ENCODE results near the gene HOXA13. TPM values are rescaled to one million over a fixed set of nuclear protein-coding genes. Genes with fewer than 3 reads are reported as not detected.
A peak's percentile ranks its signal among the peaks of the same experiment; 100 is the strongest.

HOXA13 gene
- polyA plus RNA-seq, 1 of the 3 experiments (the other 2 are of a cell fraction) = not detected

DNA sequence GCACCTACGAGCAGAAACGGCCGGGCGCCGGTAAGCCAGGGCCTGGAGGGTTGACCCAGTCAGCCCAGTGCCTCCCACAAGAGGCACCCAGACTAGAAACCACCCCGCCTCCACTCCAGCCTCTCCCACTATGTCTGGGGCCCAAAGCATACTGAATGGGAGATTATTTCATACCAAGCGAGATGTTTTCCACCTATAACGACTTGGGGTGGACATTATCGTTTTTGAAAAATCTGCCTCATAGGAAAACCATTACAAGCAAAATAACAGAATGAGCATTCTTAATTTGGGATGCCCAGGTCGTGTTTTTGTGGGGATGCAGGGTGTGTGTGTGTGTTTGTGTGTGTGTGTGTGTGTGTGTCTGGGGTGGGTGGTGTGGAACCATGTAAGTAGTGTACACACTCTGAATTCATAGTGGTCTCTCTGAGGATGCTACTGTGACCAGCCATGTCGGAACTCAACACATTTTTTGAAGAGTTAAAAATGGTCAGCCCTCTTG lies 53.9 kb downstream of the HOXA13 start:
- Histone ChIP-seq H3K27ac (ENCODE audit: low read depth in 2 of 2, low read length in 1 of 2) (no peak overlapping the region), H3K4me3 (ENCODE audit: low read depth in 2 of 2, low read length in 1 of 2) (no peak overlapping the region), H3K79me2 (ENCODE audit: insufficient read depth) (no peaks in the 10 kb centered on the region), H3K4me1 (ENCODE audit: control insufficient read depth in 1 of 2, insufficient read depth in 2 of 2, low read depth in 1 of 2, low read length in 1 of 2) (peaks cover 12 to 16% of the 10 kb centered on the region in 2 experiments; a peak in 1 of 4 replicates), H3K4me2 (no peak overlapping the region), H2AFZ (ENCODE audit: low read depth) (no peak overlapping the region), H3K36me3 (replicated peaks in 1 of 2; ENCODE audit: control insufficient read depth in 1 of 2, insufficient read depth in 2 of 2, low read length in 1 of 2) (no peaks in the 10 kb centered on the region), H3K9me3 (no peaks in the 10 kb centered on the region), H3K9me2 (no peaks in the 10 kb centered on the region), H3F3A (replicated peaks; ENCODE audit: insufficient read depth) (no peaks in the 10 kb centered on the region), H3K9ac (no peak overlapping the region), H3K27me3 (ENCODE audit: insufficient read depth) (peaks cover 100% of the 10 kb centered on the region), H4K20me1 (ENCODE audit: insufficient read depth) (no peaks in the 10 kb centered on the region)
- 27% methylated on average over 7 of the region's 11 CpGs for WGBS (ENCODE audit: low lambda C conversion rate)
- POLR2A ChIA-PET = no interaction called here
- peak; percentile 39 for DNase-seq
- CTCF ChIA-PET = interaction anchor here (3.1 to 10.9 kb wide), 3 partner anchors 13 to 292 kb away, joined by 29 to 270 read pairs (median 29); partner anchors contain the start of gene HOXA7
- TF ChIP-seq NRF1 (IDR thresholded peaks at IDR 0.05; ENCODE audit: low read depth, low read length) (no peak), EP300 (IDR thresholded peaks at IDR 0.05; ENCODE audit: borderline replicate concordance in 1 of 2, low read depth in 1 of 2, low read length in 1 of 2) (no peak), FOSL2 (IDR thresholded peaks at IDR 0.05; ENCODE audit: borderline replicate concordance, low read depth) (no peak), RAD21 (IDR thresholded peaks at IDR 0.05; ENCODE audit: low read length) (no peak), NFIC (IDR thresholded peaks at IDR 0.05; ENCODE audit: borderline replicate concordance) (no peak)
- TF ChIP-seq, protein P1, sequence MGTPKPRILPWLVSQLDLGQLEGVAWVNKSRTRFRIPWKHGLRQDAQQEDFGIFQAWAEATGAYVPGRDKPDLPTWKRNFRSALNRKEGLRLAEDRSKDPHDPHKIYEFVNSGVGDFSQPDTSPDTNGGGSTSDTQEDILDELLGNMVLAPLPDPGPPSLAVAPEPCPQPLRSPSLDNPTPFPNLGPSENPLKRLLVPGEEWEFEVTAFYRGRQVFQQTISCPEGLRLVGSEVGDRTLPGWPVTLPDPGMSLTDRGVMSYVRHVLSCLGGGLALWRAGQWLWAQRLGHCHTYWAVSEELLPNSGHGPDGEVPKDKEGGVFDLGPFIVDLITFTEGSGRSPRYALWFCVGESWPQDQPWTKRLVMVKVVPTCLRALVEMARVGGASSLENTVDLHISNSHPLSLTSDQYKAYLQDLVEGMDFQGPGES (IDR thresholded peaks at IDR 0.05; ENCODE audit: low read depth, low read length) = no peak
- TF ChIP-seq, protein P2, sequence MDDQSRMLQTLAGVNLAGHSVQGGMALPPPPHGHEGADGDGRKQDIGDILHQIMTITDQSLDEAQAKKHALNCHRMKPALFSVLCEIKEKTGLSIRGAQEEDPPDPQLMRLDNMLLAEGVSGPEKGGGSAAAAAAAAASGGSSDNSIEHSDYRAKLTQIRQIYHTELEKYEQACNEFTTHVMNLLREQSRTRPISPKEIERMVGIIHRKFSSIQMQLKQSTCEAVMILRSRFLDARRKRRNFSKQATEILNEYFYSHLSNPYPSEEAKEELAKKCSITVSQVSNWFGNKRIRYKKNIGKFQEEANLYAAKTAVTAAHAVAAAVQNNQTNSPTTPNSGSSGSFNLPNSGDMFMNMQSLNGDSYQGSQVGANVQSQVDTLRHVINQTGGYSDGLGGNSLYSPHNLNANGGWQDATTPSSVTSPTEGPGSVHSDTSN (IDR thresholded peaks at IDR 0.05) = no peak
- TF ChIP-seq, protein P3, sequence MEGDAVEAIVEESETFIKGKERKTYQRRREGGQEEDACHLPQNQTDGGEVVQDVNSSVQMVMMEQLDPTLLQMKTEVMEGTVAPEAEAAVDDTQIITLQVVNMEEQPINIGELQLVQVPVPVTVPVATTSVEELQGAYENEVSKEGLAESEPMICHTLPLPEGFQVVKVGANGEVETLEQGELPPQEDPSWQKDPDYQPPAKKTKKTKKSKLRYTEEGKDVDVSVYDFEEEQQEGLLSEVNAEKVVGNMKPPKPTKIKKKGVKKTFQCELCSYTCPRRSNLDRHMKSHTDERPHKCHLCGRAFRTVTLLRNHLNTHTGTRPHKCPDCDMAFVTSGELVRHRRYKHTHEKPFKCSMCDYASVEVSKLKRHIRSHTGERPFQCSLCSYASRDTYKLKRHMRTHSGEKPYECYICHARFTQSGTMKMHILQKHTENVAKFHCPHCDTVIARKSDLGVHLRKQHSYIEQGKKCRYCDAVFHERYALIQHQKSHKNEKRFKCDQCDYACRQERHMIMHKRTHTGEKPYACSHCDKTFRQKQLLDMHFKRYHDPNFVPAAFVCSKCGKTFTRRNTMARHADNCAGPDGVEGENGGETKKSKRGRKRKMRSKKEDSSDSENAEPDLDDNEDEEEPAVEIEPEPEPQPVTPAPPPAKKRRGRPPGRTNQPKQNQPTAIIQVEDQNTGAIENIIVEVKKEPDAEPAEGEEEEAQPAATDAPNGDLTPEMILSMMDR (IDR thresholded peaks at IDR 0.05) = no peak

DNA sequence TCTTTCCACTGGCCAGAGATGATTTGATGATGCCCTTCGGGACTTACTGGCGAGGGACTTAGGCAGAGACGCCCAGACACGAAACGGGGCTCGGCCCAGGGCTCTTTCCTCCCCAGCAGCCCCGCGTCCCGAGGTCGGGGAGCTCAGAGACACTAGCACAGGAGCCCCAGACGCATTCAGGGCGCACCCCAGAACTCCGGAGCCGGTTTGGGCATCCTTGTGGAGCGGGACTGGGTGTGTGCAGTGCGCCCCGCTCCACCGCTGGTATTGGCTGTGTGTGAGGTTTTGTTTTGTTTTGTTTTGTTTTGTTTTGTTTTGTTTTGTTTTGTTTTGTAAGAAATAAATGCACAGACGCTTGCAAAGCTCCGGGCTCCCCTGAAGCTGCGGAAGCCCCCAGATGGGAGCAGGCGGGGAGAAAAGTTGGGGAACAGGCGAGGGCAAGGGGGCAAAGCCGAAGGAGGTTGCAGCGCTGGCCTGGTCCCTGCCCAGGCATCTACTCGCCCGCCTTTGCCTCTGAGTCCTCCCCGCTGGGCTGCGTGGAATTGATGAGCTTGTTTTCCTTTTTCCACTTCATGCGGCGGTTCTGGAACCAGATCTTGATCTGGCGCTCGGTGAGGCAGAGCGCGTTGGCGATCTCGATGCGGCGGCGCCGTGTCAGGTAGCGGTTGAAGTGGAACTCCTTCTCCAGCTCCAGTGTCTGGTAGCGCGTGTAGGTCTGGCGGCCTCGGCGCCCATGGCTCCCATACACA lies 54.6 kb downstream of the HOXA13 start:
- Histone ChIP-seq H3K4me2 (no peak overlapping the region), H3K9me2 (no peaks in the 10 kb centered on the region), H3F3A (replicated peaks; ENCODE audit: insufficient read depth) (no peaks in the 10 kb centered on the region), H3K9ac (no peak overlapping the region), H3K4me3 (ENCODE audit: low read depth in 2 of 2, low read length in 1 of 2) (no peak overlapping the region), H4K20me1 (ENCODE audit: insufficient read depth) (no peaks in the 10 kb centered on the region), H3K27ac (ENCODE audit: low read depth in 2 of 2, low read length in 1 of 2) (no peak overlapping the region), H3K36me3 (replicated peaks in 1 of 2; ENCODE audit: control insufficient read depth in 1 of 2, insufficient read depth in 2 of 2, low read length in 1 of 2) (no peaks in the 10 kb centered on the region), H3K4me1 (ENCODE audit: control insufficient read depth in 1 of 2, insufficient read depth in 2 of 2, low read depth in 1 of 2, low read length in 1 of 2) (peaks cover 11 to 12% of the 10 kb centered on the region in 2 experiments; a peak in 1 of 4 replicates), H3K27me3 (ENCODE audit: insufficient read depth) (peaks cover 100% of the 10 kb centered on the region), H3K79me2 (ENCODE audit: insufficient read depth) (no peaks in the 10 kb centered on the region), H3K9me3 (no peaks in the 10 kb centered on the region), H2AFZ (ENCODE audit: low read depth) (0 out of 2 replicates have a peak overlapping the region, but pooled peaks have one; percentile 29)
- POLR2A ChIA-PET = no interaction called here
- WGBS (ENCODE audit: low lambda C conversion rate) = 23% methylated on average over 43 of the region's 47 CpGs
- DNase-seq = peak; percentile 45
- peak; percentile 95 for TF ChIP-seq EZH2phosphoT487 (IDR thresholded peaks at IDR 0.05; ENCODE audit: borderline replicate concordance, low read depth)
- TF ChIP-seq FOXJ3 (CRISPR knock-in tag; IDR thresholded peaks at IDR 0.05) = no peak
- CTCF ChIA-PET = interaction anchor here (0.8 to 10.9 kb wide), 10 partner anchors 13 to 444 kb away, joined by 3 to 270 read pairs (median 10); partner anchors contain the start of genes HOXA11, HOXA4 and HOXA7

Measured in SK-N-SH (cell line).